Gastrocnemius medialis (tissue), 4 donors: ENCODE data around the gene CRAMP1.

ENCODE experiments used
- CTCF ChIP-seq, 5 experiments: fragments of 450-650 bp in 3 of 5; fragments of 200-600 bp in 2 of 5; sonication (generic) in 2 of 5; IDR thresholded peaks in 4 of 5; conservative IDR thresholded peaks in 1 of 5; 1 replicate in 4 of 5; 2 replicates in 1 of 5; pipeline ENCODE4 v1.5.1; 2016 to 2019; ENCODE audit warnings: antibody characterized with exemption in 5 of 5, mild to moderate bottlenecking in 3 of 5, moderate library complexity in 3 of 5
- POLR2A ChIP-seq, 2 donors: fragments of 450-650 bp; IDR thresholded peaks; one replicate each; pipeline ENCODE4 v1.6.1; 2017; ENCODE audit warnings: antibody characterized with exemption in 2 of 2, mild to moderate bottlenecking in 2 of 2, moderate library complexity in 2 of 2

DNA sequence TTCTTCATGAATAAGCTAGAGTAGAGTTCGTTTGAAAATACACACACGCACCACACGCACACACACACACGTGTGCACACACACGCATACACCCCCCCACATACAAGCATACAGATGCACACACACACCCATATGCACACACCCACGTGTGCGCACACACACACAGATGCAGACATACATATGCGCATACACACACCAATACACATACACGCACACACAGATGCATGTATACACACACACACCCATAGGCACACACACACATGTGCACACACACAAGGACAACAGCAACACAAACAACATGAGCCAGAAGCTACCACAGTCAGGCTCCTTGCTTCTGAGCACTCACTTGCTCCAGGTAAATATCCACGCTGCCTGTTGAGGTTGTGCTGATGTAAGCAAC lies 5.4 kb upstream of the CRAMP1 start:
- TF ChIP-seq CTCF (IDR thresholded peaks at IDR 0.05 in 4 of 5, conservative IDR thresholded peaks at IDR 0.05 in 1 of 5) (no peak), POLR2A (IDR thresholded peaks at IDR 0.05) (no peak)
